GM21825 (cell line): ENCODE results near the gene NOL6.
A peak's percentile ranks its signal among the peaks of the same experiment; 100 is the strongest.

Experiments used
- ATAC-seq: cut with Tn5 transposase; IDR thresholded peaks from one replicate; pipeline ENCODE4 v1.9.1; 2021; ENCODE audit warnings: mild to moderate bottlenecking, moderate library complexity; ENCODE audit not compliant: unreplicated experiment

NOL6 gene

DNA sequence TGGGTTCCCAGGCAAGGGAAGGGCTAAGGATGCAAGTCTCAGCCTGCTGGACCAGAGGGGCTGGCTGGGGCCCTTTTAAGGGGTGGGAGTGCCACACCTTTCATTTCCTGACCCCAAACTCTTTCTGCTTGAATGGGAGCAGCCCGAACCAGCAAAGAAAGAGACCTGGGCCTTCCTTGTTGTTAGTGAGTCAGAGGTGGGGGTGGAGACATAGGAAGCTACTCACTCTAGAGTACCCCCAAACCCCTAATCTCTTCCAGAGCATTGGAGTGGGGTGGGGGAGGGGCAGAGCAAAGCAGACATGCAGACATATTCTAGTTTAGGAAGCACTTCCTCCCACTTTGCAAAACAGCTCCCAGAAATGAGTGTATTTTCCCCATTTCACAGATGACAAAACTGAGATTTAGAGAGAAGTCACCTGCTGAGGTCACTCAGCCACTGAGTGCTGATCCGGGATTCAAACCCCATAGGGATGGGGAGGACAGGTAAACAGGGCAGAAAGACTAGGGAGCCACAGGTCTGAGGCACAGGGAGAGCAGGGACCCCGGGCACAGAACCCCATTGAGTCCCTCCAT lies 20.4 kb downstream of the NOL6 start:
- no peak for ATAC-seq

- ATAC-seq = no peak
These were observed 20.9 kb downstream of the NOL6 start for GRCh38 chr9:33452828-33453271.

DNA sequence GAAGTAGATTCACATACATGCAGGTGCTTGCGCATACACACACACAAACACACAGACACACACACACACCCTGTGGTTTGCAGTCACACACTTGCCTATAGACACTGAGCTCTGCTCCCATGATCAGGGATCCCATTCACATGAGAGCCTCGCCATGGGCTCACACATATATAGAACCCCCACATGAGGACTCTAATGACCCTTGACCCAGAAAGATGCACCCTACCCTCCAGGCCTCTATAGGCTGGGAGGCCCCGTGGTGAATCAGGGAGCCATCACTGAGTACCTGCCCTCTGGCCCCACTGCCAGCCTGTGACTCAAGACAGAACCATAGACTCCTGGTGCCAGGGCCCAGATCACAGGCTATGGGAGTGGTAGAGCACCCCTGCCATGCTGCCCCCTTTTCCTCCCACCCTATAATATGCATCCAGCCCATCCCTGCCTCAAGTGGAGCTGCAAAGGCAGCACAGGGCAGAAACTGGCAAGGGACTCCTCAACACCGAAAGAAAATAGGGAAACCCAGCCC lies 23.0 kb downstream of the NOL6 start:
- ATAC-seq = no peak

- no peak for ATAC-seq
These were observed 24.0 kb downstream of the NOL6 start for GRCh38 chr9:33449715-33450114.

GRCh38 chr9:33447799-33448553 lies 25.7 kb downstream of the NOL6 start:
- no peak for ATAC-seq

- ATAC-seq = peak; percentile 39
These were observed 26.6 kb downstream of the NOL6 start, which contains the start of gene AQP3 for GRCh38 chr9:33446946-33447798. TSS of gene AQP3 (minus strand) at chr9:33447593. CDS start at chr9:33447530, 63 bp downstream.

DNA sequence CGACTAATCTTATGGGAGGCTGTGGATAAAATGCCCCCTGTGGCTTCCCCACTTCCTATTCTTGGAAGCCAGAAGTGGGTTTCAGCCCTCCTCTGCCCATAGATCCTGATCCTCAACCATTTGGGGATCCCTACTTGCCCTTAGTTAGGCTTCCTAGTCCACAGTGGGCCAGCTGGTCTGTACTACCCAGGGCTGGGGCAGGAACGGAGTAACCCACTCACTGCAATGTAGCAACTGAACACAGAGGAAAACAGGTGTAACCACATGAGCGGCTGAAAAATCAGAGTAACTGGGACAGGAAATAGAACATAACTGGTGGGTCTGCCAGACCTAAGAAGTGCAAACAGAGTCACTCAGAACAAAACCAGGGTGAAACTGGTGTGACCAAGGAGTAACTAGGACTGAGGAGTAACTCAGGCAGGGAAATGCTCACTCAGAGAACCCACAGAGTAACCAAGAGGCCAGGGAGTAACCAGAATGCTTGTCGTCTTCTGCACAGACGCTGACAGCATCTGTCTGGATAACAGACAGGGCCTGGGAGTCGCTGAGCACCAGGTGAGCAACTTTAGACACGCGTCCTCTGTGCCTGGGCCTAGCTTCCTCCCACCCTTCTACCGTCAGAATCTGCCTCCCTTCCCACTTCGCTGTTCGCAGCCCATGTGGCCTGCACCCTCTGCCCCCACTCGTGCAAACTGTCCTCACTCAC lies 27.3 kb downstream of the NOL6 start:
- peak; percentile 83 for ATAC-seq

GRCh38 chr9:33445389-33446239 lies 28.1 kb downstream of the NOL6 start:
- no peak for ATAC-seq

DNA sequence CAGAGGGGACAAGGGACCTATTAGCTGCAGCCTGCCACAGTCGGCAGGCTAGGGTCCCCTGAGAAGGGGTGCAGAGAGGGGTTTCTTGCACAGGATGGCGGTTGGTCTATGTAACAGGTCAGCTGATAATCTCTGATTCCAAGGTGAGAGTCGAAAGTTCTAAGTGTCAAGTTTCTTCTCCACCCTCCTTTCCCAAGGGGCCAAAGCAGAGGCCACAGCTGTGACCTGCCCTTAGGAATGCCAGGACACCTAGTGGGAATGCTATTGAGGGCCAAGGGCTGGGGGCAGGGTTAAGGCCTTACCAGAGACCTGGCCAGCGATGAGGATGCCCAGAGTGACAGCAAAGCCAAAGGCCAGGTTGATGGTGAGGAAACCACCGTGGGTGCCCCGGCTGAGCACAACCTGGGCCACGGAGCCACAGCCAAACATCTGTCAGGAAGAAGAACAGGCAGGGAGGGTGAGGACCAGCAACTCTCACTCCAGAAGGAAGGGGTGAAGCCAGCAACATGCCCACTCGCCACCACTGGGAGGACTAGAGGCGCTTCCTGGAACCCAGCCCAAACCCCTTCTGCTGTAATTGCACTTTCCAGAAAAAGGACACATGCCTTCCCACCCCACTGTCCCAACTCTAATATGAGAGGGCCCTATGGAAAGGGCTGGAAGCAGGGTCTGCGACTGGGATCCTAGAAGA lies 30.1 kb downstream of the NOL6 start:
- no peak for ATAC-seq

GRCh38 chr9:33443047-33443446 lies 30.7 kb downstream of the NOL6 start:
- no peak for ATAC-seq

DNA sequence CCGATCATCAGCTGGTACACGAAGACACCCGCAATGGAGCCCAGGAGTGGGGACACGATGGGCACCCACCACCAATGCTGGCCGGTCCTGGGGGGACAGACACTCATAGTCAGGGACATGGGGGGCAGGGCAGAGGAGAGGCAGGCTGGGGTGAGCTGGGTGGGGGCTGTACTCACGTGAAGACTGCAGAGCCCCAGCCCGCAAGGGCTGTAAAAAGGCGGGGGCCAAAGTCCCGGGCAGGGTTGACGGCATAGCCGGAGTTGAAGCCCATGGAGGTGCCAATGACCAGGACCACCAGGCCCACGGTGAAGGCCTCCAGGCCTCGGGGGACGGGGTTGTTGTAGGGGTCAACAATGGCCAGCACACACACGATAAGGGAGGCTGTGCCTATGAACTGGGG lies 31.6 kb downstream of the NOL6 start:
- no peak for ATAC-seq

DNA sequence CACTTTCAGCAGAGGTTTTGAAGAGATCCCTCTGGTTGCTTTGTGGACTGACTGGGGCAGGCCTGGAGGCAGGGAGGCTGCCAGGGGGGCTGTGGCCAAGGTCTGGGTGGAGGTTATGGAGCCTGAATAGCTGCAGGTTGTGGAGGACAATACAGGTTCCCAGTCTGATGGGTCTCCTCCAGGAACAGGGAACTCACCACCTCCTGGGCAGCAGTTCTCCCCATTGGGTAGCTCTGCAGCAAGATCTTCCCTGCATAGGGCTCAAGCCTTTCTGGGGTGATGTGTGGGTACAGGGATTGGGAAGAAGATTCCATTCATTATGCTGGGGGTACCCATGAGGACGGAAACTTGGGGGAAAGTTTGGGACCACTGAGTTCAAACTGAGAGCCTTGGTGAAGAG lies 33.1 kb downstream of the NOL6 start:
- no peak for ATAC-seq

DNA sequence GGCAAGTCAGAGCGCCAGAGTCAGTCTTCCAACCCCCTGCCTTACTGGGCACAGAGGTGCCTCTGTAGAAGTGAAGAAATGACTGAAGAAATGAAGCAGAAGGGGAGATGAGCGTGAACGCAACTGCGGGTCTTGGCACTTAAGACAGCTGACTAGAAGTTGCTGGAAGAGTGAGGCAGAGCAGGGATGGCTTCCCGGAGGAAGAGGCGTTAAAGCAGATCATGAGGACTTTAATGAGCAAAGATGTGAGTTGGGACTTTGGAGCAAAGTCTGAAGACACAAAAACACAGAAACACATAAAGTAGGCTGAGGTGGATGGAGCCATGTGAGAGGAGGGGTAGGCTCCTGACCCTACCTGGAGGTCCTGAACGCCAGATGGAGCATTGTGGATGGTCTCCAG lies 33.5 kb downstream of the NOL6 start:
- ATAC-seq = no peak

DNA sequence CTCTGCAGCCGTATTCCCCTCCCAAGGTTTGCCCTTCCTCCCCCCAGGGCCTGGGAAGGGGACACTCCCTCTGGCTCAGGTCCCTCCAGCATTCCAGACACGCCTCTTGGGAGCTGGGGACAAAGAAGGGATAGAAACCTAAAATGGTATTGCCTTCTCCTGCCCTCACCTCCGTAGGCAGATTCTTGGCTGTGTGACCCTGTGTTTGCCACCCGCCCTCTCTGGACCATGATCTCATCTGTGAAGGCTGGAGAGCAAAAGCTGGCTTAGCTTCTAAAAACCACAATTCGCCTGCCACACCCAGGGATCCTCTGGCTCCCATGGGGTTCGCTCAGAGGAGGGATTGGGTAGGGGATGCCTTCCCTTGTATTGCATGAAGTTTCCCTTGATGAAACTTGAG lies 34.0 kb downstream of the NOL6 start:
- no peak for ATAC-seq

DNA sequence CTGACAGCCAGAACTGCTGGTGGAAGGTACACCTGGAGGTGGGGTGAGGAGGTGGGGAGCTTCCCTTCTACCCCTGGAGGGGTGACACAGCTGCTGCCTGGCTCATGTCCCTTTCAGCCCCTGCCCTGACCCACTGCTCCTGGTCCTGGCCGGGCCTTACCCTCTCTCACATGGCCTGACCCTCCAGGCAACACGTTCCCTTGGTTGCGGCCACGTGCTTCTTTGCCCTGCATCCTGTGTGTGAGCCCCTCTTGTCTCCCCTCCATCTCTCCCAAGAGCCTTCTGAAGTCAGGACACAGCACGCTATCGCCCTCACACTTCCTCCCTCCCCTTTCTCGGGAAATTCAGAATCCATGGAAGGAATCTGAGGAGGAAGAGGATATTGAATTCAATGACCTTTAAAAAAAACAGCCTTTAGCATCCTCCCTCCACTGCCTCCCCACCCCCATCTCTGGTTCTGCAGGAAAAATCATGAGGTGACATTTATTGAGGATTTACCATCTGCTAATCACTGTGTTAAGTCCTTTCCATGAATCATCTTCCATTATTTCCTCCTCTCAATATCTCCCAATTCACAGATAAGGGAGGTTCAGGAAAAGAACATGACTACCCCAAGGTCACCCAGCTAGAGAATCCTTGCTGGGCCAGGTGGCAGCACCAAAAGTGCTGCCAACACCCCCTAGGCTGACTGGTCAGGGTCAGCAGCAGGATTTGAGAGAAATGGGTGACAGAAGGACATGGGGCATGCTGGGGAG lies 34.6 kb downstream of the NOL6 start:
- ATAC-seq = no peak

- ATAC-seq = no peak
These were observed 35.8 kb downstream of the NOL6 start for GRCh38 chr9:33437898-33438297.

DNA sequence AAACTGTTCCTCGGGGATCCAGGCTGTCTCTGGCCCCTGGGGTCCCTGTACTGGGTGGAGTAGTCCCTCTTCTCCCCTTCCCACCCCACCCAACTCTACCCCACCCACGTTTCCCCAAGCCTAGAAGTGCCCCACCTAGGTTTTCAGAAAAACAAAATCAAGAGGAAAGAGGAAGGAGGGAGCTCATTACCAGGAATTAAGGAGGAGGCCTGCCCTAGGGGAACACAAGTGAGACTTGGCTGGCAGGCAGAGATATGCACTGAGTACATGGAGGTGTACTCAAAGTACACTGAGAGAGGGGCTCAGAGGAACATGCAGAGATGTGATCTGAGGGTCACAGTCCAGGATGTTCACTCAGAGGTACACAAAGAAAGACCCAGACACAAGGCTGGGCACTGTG lies 36.5 kb downstream of the NOL6 start:
- ATAC-seq = no peak

GRCh38 chr9:33436445-33436844 lies 37.3 kb downstream of the NOL6 start:
- ATAC-seq = no peak
